T-helper 2 cell treated with Interferon-gamma antibody and Interleukin-4, amounts not matched to agents 100 ng/mL and 5 ng/mL, for 36 hours (primary cell): ENCODE measurements around the gene FPGS. TPM values are rescaled to one million over a fixed set of nuclear protein-coding genes. Genes with fewer than 3 reads are reported as not detected.

Source experiments
- intact Hi-C: fragments of 100-400 bp; cut with micrococcal nuclease; formaldehyde crosslinking; loops from one replicate; pipeline ENCODE4 v1.15.1; 2023
- total RNA-seq: library from RNA; stranded (reverse); gene quantifications from 2 replicates; pipeline ENCODE4 v1.2.3, GENCODE V29; 2022

The FPGS gene
- total RNA-seq, 1 donor from 2014 or later, result 97.5 TPM

DNA sequence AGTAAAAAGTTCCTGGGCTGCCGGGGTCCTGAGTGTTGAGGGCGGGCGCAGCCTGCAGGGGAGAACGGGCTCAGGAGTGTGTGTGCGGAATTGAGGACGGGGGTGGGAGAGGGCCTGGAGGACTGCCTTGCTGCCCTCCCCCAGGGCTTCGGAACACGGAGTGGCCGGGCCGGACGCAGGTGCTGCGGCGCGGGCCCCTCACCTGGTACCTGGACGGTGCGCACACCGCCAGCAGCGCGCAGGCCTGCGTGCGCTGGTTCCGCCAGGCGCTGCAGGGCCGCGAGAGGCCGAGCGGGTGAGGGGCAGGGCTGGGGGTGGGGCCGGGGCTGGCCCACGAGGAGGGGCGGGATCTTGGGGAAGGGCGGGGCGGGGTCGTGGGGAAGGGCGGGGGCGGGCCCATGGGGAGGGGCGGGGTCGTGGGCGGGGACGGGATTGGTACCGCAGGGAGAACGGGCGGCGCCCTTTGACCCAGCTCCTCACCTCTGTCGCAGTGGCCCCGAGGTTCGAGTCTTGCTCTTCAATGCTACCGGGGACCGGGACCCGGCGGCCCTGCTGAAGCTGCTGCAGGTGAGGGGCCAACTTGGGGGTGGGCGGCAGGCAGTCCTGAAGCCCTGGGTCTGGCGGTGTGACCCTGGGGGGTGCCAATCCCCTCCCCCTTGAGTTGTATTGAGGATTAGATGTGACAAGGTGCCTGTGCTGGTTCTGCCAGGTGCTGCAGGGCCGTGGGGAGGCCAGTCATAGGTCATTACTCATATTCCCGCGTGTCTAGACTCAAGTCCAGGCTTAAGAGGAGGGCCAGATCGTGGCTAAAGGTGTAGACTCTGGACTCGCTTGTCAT lies 7.1 kb downstream of the FPGS start:
- intact Hi-C loops, result no loop called here

DNA sequence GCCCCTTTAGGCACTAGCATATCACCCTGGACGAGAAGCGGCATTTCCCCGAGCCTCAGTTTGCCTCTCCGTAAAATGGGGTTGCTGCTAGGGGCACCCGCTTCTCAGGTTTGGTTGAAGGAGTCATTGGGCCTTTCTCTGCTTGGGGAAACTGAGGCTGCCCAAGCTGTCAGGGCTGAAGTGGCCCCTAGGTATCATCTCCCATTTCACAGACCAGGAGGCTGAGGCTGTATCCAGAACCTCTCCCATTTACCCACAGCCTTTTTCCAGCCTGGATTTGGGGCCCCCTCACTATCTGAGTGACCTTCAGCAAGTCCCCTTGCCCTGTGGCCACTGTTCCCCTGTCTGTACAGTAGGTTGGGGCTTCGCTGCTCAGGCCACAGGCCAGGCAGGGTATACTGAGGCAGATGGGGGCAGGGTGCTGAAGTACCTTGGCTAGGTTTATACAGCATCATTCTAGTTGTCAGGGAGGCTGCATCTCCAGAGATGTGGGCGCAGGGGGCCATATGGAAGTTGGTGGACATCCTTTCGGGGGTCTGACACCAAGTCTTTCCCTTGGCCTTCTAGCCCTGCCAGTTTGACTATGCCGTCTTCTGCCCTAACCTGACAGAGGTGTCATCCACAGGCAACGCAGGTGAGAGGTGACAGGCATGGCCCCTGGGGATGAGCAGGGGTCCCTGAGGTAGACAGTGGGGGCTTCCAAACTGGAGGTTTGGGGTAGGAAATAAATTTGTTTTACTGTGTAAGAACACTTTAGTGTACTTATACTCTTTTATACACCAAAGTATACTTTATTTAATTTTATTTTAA lies 7.9 kb downstream of the FPGS start:
- intact Hi-C loops, result no loop called here

DNA sequence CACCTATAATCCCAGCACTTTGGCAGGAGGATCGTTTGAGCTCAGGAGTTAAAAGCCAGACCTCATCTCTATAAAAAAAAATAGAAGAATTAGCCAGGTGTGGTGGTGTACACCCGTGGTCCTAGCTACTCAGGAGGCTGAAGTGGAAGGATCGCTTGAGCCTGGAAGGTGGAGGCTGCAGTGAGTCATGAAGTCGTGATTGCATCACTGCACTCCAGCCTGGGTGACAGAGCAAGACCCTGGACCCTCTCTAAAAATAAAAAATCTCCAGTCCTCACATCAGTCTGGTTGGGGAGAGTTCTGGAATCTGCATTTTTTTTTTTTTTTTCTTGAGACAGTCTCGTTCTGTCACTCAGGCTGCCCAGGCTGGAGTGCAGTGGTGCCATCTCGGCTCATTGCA lies 9.3 kb downstream of the FPGS start:
- intact Hi-C loops, result no loop called here

DNA sequence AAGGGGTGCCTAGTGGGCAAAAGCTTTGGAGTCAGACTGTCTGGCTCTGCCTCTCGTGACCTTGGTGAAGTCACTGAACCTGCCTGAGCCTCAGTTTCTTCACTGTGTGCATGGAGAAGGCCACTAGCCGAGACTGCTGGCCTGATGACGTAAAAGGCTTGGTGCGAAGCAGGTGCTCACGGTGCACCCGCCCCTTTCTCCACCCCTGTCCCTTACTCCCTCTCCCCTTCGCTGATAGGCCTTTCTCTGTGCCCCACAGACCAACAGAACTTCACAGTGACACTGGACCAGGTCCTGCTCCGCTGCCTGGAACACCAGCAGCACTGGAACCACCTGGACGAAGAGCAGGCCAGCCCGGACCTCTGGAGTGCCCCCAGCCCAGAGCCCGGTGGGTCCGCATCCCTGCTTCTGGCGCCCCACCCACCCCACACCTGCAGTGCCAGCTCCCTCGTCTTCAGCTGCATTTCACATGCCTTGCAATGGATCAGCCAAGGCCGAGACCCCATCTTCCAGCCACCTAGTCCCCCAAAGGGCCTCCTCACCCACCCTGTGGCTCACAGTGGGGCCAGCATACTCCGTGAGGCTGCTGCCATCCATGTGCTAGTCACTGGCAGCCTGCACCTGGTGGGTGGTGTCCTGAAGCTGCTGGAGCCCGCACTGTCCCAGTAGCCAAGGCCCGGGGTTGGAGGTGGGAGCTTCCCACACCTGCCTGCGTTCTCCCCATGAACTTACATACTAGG lies 10.4 kb downstream of the FPGS start:
- intact Hi-C loops, result no loop called here

DNA sequence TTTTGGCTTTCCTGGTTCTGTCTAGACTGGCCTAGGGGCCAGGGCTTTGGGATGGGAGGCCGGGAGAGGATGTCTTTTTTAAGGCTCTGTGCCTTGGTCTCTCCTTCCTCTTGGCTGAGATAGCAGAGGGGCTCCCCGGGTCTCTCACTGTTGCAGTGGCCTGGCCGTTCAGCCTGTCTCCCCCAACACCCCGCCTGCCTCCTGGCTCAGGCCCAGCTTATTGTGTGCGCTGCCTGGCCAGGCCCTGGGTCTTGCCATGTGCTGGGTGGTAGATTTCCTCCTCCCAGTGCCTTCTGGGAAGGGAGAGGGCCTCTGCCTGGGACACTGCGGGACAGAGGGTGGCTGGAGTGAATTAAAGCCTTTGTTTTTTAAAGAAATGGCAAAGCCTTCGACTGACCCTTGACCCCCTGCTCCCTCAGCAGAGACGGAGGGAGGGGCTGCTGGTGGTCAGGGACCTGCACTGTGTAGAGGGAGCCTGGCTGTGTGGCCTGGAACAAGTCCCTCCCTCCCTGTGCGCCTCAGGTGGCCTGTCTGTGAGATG lies 11.1 kb downstream of the FPGS start:
- intact Hi-C loops, result no loop called here

DNA sequence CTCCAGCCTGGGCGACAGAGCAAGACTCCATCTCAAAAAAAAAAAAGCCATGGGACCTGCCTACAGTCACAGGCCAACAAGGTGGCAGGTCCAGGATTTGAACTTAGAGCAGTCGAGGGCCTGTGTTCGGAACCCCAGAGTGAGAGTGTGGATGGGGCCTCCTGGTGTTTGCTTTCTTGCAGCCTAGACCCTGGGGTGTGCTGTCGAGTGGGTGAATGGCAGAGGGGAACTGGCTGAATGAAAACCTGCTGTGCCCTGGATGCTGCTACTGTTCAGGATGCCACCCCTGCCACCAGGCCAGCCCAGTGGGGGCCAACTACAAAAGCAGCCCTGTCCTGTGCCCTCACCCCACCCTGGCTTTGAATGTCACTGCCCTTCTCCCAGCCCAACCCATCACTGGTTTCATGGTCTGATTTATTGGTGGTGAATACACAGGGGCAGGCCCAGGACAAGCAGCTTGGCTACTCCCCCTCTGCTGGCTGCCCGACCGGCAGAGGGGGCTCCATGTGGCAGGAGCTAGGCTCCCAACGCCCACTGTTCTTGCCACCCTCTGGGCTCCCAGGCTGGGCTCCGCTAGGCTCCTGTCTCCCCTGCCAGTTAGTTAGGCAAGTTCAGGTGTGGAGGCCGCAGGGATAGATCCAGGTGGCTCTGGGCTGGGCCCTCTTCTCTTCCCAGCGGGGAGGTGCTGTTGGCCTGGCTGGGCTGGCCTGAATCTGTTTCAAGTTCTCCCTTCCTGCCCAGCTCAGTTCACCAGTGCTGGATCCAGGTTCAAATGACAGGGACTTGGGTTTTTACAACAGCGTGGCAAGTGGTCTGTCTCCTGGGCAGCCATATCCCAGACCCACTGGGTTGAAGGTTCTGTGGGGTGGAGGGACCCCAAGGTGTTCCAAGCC lies 12.2 kb downstream of the FPGS start:
- intact Hi-C loops, result no loop called here

DNA sequence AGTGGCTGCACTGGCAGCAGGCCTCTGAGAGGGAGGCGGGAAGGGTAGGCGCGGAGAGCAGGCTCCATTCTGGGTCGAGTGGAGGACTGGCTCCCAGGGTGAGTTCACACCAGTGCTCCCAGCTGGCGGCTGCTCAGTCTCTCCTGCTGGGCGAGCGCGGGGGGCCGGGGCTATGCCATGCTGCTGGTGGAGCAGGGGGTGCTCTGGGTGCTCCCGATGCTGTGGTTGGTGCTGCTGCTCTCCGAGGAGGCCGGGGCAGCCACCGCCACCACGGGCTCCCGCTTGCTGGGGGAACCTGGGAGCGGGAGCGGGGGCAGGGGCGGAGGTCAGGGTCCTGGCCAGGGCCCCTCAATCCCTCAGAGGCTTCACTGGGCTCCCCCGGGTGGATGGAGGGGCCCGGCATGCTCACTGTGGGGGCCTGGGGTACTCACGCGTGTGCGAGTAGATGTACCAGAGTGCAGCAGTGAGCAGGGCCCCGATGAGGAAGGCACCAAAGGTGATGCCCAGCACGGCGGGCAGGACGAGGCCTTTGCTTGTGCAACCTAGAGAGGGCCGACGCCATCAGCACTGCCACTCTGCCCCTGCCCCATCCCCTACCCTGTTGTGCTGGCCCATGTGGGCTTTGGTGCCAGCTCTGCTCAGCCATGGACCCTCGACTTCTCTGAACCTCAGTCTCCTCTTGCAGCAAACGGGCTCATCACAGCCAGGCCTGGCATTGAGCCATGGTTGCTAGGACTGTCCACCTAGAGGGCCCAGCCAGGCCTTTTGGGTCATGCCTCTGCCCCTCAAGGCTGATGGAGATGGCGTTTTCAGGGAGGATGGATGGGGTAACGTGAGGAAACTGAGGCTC lies 13.1 kb downstream of the FPGS start:
- intact Hi-C loops, result no loop called here

DNA sequence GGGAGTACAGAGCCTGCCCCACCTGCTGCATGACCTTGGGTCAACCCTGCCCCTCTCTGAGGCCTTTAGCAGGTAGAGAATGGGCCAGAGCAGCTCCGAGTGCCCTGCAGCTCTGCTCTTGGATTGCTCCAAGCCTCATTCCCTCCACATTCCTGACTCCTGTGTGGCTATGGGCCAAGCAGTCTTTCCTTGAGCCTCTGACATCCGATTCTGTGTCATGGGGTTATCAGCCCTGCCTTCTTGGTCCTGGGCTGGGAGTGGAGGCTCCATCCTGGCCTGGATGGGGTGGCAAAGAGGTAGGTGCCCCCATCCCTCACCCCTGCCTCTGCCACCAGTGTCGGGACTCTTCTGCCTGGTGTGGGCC lies 13.7 kb downstream of the FPGS start:
- intact Hi-C loops, result no loop called here

DNA sequence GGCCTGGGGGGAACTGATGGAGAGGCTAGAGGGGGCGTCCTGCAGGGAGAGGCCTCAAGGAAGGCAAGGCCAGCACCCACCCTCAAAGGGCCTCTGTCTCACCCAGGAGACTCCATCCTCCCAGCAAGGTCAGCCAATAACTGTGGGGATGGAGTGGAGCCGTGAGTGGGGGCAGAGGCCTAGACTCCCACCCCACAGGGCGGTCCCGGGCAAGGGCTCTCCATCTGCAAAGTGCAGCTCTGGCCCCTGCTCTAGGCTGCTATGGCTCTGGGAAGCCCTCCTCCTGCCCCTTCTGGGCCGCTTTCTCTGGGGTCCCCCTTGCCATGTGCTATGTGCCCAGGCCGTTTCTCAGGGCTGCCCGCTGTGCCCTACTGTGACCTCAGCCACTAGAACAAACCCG lies 14.0 kb downstream of the FPGS start:
- intact Hi-C loops, result no loop called here

DNA sequence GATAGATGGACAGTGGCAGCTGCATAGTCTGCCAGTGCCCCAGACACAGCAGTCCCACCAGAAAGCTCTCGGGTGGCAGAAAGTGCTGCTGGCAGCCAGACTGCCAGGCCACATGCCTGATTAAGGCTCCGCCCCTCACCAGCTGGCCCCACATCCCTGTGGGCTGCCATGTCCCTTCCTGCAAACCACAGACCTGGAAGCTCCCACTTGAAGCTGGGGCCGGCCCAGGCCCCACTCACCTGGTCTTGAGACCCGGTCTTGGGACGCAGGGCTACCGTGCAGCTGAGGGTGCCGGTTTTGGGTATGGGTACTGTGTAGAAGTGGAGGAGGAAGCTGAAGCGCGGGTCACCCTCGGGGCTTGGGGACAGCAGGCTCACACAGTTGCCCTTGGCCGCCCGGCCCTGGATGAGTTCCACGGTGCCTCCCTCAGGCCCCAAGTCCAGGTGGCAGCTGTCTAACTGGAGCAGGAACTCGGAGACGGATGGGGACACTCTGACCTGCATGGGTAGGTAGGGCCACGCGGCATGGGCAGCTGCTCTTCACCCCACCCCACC lies 15.3 kb downstream of the FPGS start:
- intact Hi-C loops, result no loop called here

DNA sequence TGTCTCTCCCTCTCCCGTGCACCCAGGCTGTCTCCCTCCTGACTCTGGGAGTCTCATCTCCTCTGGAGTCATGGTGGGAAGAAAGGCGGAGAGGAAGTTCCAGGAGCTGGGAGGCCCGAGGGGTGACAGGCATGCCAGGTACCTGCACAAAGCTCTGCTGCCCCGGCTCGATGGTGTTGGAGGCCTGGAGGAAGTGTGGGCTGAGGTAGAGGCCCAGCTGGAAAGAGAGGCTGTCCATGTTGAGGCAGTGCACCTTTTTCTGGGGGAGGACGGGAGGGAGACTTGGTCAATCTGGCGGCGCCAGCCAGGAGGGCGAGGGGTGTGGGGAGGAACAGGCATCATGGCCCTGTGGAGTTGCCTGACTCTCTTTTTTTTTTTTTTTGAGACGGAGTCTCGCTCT lies 15.9 kb downstream of the FPGS start:
- intact Hi-C loops, result no loop called here

DNA sequence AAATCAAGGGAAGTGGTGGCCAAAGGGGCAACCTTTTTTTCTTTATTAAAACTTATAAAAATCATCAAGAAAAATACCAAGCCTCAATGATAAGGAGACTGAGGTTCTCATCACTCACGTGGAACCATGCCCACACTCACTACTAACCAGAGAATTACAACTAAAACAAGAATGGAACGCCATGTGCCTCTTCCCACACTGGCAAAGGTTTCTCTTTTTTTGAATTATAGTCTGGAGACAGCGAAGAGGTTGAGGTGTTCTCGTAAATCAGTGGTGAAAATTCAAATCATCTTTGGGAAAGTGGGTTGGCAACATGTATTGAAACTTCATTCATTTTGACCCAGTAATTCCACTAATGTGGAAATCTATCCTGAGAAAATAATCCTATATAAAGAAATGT lies 19.4 kb downstream of the FPGS start:
- intact Hi-C loops, result no loop called here

DNA sequence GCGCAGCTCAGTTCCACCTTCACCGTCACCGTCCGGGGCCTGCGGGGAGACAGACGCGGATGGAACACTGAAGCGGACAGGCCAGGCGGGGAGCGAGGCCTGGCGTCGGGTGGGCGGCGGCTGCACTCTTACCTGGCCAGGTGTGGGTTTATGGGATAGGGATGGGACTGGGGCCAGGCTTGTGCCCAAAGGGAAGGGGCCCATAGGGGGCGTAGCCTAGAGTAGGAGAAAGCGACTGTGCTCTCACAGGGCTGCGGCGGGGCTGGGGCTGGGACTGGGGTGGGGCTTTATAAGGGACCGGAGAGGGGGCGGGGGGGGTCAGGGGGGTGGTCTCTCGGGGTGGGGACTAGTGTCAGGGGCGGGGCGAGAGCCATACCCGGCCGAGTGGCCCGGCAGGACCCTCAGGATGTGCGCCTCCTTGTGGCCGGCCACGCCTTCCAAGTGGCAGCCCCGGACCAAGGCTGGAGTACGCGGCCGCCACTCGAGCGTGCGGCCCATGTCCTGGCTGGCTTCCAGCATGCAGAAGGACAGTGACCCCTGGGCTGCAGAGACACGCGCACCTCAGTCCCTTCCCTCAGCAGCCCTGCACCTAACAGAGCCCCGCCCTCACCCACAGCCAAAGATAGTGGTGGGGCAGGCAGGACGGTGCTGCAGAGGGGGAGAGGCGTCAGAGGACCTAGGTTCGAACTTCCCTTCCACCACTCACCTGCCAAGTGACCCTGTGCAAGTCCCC lies 22.8 kb downstream of the FPGS start:
- intact Hi-C loops, result no loop called here

DNA sequence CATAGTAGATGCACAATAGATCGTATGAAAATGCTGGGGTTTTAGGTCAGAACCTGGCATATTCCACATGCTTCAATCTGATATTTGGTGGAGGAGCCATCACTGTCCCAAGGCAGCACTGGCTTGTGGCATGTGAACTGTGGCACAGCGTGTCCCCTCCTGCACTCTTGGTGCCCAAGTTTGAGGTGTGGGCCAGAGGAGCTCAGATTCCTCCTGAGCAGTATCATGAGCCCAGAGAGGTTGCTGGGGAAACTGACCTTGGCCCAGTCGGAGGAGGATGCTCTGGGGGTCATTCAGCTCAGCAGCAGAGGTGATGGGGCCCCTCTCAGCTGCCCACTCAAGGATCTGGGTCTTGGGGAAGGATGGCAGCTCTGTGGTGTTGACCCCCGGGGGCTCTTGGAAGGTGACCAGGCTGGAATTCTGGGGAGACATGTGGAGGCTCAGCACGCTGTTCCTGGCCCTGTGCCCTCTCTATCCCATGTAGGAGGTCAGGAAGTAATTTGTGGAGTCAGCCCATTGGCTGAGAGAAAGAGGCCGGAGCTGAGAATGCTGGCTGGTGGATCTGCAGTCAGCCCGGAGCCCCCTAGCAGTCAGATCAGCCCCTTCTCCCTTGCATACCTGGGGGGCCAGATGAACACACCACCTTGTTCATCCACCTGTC lies 23.7 kb downstream of the FPGS start:
- intact Hi-C loops, result no loop called here

DNA sequence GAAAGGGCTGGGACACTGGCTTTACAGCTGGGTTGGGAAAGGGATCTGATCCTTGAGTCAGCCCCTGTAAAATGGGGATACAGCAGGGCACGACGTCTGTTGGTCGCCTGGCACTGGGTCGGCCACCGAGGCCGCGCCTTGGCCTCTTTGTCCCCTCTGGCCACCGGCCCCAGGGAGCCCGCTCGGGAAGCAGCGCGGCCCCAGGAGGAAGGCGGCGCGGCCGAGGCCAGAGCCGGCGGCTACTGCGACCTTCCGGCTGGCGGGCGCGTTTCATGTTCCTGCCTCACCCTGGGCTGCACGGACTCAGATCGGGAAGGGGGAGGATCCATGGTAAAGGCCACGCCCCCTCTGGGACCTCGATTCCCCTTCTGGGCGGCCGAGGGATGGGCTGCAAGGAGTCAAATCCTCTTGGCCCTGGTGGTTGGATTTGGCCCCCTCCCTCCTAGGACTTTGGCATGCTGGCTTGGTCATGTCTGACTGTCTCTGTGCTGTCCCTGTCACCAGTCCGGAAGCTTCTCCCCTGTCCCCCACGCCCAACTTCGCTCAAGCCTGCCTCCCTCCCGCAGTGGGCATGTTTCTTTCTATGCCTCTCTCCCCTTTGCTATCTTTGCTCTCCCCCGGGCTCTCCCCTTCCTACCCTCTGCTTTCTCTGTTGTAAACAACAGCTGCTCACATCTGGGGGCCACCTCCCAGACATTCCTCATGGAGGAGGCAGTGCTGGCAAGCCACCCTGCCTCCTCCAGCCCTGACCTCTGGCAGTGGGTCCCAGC lies 25.8 kb downstream of the FPGS start:
- intact Hi-C loops, result no loop called here

DNA sequence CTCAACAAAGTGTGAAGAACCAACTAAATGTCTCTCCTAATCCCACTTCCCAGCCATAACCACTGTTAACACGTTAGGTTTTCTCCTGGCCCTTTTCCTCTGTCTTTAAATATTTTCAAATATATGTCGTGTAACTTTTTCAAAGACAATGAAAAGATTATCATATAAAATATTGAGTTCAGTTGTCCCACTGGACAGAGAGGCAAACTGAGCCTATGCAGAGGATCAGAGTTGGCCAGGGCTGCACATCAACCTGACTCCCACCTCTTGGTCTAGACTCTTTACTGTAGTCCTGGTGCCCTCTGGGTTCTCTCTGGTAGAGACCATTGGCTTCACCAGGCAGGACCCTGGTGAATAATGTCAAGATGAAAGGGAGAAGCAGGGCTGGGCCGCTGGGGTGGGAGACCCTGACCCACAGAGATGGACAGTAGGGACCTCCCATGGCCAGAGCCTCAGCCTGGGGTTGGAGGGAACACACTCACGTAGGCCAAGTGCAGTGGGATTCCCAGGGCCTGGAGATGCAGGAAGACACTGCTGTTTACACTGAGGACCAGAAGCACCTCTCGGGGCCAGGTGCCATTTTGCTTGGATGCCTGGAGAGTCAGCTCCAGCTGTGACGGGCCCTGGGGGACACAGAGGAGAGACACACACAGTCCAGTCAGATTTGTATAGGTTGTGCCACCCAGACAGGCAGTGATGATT lies 26.7 kb downstream of the FPGS start:
- intact Hi-C loops, result no loop called here

DNA sequence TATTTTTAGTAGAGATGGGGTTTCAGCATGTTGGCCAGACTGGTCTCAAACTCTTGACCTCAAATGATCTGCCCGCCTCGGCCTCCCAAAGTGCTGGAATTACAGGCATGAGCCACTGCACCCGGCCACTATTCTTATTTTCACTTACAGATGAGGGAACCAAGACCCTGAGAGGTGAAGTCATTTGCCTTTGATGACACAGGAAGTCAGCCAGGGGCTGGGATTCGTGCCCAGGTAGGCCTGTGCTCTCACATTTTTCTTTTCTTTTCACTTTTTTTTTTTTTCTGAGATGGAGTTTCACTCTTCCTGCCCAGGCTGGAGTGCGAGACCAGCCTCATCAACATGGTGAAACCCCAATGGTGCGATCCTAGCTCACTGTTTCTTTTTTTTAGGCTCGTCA lies 29.6 kb downstream of the FPGS start:
- intact Hi-C loops, result no loop called here
